ENCODE measurements around the gene OTUD5. TPM values are rescaled to one million over a fixed set of nuclear protein-coding genes. Genes with fewer than 3 reads are reported as not detected.

Gene OTUD5, protein sequence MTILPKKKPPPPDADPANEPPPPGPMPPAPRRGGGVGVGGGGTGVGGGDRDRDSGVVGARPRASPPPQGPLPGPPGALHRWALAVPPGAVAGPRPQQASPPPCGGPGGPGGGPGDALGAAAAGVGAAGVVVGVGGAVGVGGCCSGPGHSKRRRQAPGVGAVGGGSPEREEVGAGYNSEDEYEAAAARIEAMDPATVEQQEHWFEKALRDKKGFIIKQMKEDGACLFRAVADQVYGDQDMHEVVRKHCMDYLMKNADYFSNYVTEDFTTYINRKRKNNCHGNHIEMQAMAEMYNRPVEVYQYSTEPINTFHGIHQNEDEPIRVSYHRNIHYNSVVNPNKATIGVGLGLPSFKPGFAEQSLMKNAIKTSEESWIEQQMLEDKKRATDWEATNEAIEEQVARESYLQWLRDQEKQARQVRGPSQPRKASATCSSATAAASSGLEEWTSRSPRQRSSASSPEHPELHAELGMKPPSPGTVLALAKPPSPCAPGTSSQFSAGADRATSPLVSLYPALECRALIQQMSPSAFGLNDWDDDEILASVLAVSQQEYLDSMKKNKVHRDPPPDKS
- total RNA-seq, result 28.5 and 34.8 TPM in 2 replicates

GRCh38 chrX:48957477-48957826 is at the start of gene OTUD5:
OTUD5 (minus strand) TSS chrX:48957607; CDS start chrX:48957570, 37 bp downstream.

DNA sequence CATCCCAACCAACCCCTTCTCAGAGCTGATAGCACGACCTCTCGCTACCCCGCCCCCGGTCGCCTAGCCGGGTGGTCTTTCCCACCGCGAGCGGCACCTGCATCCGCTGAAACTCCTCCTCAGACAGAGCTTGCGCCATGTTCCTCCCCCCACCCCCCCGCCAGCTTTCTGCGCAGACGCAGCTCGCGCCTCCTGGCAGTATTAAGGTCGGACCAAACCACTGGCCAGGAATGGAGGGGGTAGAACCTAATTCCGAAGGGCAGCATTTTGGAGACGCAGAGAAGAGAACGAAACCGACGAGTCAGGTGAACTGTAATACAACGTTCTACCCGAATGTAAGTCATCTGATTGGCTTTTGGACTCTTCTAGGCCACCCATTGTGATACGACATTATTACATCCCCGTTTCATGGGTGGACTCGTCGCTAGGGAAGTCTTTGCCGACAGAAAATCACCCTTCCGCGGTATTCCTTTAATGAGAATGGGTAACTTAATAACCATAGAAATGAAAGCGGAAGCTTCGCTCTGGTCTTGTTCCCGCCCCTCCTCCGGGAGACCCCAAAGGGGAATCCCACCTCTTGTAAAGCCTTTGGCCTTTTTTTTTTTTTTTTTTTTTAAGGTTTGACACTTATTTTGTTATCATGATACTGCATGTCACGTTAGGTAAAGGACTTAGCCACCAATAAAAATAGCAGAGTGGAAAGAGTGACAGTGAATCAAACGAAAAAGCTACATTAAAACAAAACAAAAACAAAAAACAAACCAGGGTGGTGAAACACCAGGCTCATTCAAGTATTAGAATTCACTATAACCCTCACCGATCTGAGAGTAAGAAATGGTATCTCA is 44.9 kb upstream of the OTUD5 start, which contains the start of gene GRIPAP1:
GRIPAP1 (minus strand) TSS at position 174 of the 845 bp plus-strand sequence; CDS start at position 139, 35 bp downstream.

GRCh38 chrX:48971249-48972219 is 14.1 kb upstream of the OTUD5 start, which contains the start of gene KCND1:
KCND1 (minus strand) TSS chrX:48971844; CDS start chrX:48970271, 1,573 bp downstream.

GRCh38 chrX:48918643-48919340 is 38.6 kb downstream of the OTUD5 start, which contains the start of gene PIM2:
PIM2 (minus strand) TSS chrX:48919024; CDS start chrX:48918834, 190 bp downstream.

DNA sequence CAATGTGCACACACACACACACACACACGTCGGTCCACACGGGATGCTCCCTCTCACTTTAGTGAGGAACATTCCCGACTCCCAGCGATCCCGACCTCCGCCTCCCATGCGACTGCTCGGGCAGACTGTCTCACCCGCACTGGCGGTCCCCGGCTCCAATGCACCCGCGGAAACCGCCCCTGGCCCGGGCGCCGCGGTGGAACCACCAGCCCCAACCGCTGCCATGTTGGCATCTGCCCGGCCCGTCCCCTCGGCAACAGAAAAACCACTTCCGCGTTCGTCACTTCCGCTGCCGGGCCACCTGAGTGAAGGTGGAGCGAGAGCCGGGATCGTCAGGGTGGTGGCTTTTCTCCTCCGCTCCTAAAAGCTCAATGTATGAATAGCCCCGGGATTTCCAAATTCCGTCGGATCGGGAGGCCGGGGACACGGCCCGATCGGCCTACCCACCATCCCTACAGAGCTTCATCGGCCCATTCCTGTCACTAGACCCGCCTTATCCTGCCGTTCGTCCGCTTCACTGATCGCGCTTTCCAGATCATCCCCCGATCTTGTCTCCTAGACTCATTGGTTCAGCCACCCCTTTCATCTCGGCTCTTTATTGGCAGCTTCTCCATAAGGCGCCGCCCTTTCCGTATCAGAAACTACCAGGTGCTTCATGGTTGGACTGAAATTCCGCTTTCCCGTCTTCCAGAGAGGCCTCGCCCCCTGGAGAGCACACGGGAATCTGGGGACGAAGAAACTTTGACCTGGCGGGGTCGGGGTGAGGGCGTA is 45.8 kb downstream of the OTUD5 start, which contains the start of gene SLC35A2:
SLC35A2 (minus strand) TSS at position 235 of the 771 bp plus-strand sequence; CDS start at position 225, 10 bp downstream.

GRCh38 chrX:48897625-48898306 is 59.6 kb downstream of the OTUD5 start, which contains the start of the genes PQBP1 and TIMM17B:
PQBP1 (plus strand) TSS chrX:48897930; CDS start chrX:48898510, 580 bp downstream.
TIMM17B (minus strand) TSS chrX:48897768; CDS start chrX:48897749, 19 bp downstream.

Other genes starting within 250 kb of the OTUD5 start
- not detected in 2 replicates for gene GLOD5, start 195.9 kb downstream of the OTUD5 start, total RNA-seq
- gene GATA1, start 171.0 kb downstream of the OTUD5 start, total RNA-seq, result not detected in 2 replicates
- gene HDAC6, start 155.5 kb downstream of the OTUD5 start, total RNA-seq, result 43.0 and 45.5 TPM in 2 replicates
- gene ERAS, start 131.1 kb downstream of the OTUD5 start, total RNA-seq, result not detected in 2 replicates
- not detected in 2 replicates for gene PCSK1N, start 122.0 kb downstream of the OTUD5 start, total RNA-seq
- 40.8 and 41.9 TPM in 2 replicates for gene TIMM17B, start 59.8 kb downstream of the OTUD5 start, total RNA-seq
- gene PQBP1, start 59.7 kb downstream of the OTUD5 start, total RNA-seq, result 65.1 and 81.8 TPM in 2 replicates
- gene SLC35A2, start 46.0 kb downstream of the OTUD5 start, total RNA-seq, result 21.2 and 21.4 TPM in 2 replicates
- gene PIM2, start 38.6 kb downstream of the OTUD5 start, total RNA-seq, result 5.7 and 7.5 TPM in 2 replicates
- 0.05 TPM in 1 of 2 replicates, not detected in the other for gene KCND1, start 14.2 kb upstream of the OTUD5 start, total RNA-seq
- gene GRIPAP1, start 44.7 kb upstream of the OTUD5 start, total RNA-seq, result 16.4 and 18.7 TPM in 2 replicates
- 52.4 and 62.2 TPM in 2 replicates for gene TFE3, start 85.8 kb upstream of the OTUD5 start, total RNA-seq
- 0.69 and 1.1 TPM in 2 replicates for gene CCDC120, start 101.4 kb upstream of the OTUD5 start, total RNA-seq
- 11.3 and 11.8 TPM in 2 replicates for gene PRAF2, start 116.4 kb upstream of the OTUD5 start, total RNA-seq
- gene WDR45, start 122.3 kb upstream of the OTUD5 start, total RNA-seq, result 30.8 and 31.4 TPM in 2 replicates
- 30.2 and 30.4 TPM in 2 replicates for gene GPKOW, start 166.1 kb upstream of the OTUD5 start, total RNA-seq
- gene MAGIX, start 205.2 kb upstream of the OTUD5 start, total RNA-seq, result 1.9 TPM in 1 of 2 replicates, not detected in the other
- gene PLP2, start 214.3 kb upstream of the OTUD5 start, total RNA-seq, result 123 and 125 TPM in 2 replicates
- gene PRICKLE3, start 228.8 kb upstream of the OTUD5 start, total RNA-seq, result 7.3 and 15.9 TPM in 2 replicates
- 0.10 and 0.27 TPM in 2 replicates for gene SYP, start 242.6 kb upstream of the OTUD5 start, total RNA-seq